PFSK-1 (cell line): Measurements from ENCODE around the gene MICU1.

Experiments
- FOXP2 ChIP-seq: optimal IDR thresholded peaks from 2 replicates; pipeline ENCODE3; 2011; ENCODE audit warnings: borderline replicate concordance, control low read depth, inconsistent platforms; ENCODE audit not compliant: insufficient read depth; ENCODE audit errors: extremely low read length, extremely low read depth
- POLR2AphosphoS5 ChIP-seq: IDR thresholded peaks from 2 replicates; pipeline ENCODE4 v1.6.1; 2012; ENCODE audit warnings: low read depth, mild to moderate bottlenecking, control low read depth, low read length, moderate library complexity
- SIN3A ChIP-seq: IDR thresholded peaks from 2 replicates; pipeline ENCODE4 v1.6.1; 2012; ENCODE audit warnings: mild to moderate bottlenecking, low read length, moderate library complexity, borderline replicate concordance; ENCODE audit not compliant: insufficient read depth
- TAF1 ChIP-seq: IDR thresholded peaks from 2 replicates; pipeline ENCODE4 v1.6.1; 2012; ENCODE audit warnings: low read length, control low read depth, borderline replicate concordance; ENCODE audit not compliant: insufficient read depth
- TF ChIP-seq, protein P1 (sequence below), 2 experiments: IDR thresholded peaks; 2 replicates each; pipeline versions ENCODE4 v1.6.1 to v1.8.0; 2011 to 2012; ENCODE audit warnings: low read depth in 2 of 2, low read length in 2 of 2, control low read depth in 1 of 2, inconsistent platforms in 1 of 2, mild to moderate bottlenecking in 1 of 2, moderate library complexity in 1 of 2; ENCODE audit not compliant: insufficient read depth in 1 of 2

The MICU1 gene

DNA sequence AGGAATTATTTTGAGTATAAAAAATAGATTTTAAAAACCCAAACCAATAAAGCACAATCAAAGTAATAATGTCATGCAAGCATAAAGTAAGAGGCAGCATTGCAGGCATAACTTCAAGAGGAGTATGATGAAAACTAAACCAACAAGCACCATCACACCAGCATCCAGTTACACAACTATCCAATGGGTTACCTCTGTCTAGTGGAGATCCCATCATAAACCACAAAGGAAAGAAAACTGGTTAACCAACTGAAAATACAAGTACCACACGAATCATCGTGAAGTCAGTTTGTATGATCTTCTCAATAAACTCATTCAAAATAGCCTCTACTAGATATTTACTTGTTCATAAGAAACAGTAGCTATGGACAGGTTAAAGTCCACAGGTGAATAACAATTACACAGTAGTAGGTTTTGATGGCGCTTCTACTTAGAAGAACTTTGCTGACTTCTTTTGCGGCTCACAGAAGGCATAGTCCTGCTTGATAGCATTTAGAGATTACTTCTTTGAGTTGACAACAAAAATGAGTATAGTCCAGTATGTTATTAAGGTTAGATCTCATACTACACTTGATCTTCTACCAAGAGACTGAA is 116.6 kb downstream of the MICU1 start:
- TF ChIP-seq SIN3A (no peak), FOXP2 (no peak), POLR2AphosphoS5 (no peak), TAF1 (no peak)
- TF ChIP-seq, protein P1, sequence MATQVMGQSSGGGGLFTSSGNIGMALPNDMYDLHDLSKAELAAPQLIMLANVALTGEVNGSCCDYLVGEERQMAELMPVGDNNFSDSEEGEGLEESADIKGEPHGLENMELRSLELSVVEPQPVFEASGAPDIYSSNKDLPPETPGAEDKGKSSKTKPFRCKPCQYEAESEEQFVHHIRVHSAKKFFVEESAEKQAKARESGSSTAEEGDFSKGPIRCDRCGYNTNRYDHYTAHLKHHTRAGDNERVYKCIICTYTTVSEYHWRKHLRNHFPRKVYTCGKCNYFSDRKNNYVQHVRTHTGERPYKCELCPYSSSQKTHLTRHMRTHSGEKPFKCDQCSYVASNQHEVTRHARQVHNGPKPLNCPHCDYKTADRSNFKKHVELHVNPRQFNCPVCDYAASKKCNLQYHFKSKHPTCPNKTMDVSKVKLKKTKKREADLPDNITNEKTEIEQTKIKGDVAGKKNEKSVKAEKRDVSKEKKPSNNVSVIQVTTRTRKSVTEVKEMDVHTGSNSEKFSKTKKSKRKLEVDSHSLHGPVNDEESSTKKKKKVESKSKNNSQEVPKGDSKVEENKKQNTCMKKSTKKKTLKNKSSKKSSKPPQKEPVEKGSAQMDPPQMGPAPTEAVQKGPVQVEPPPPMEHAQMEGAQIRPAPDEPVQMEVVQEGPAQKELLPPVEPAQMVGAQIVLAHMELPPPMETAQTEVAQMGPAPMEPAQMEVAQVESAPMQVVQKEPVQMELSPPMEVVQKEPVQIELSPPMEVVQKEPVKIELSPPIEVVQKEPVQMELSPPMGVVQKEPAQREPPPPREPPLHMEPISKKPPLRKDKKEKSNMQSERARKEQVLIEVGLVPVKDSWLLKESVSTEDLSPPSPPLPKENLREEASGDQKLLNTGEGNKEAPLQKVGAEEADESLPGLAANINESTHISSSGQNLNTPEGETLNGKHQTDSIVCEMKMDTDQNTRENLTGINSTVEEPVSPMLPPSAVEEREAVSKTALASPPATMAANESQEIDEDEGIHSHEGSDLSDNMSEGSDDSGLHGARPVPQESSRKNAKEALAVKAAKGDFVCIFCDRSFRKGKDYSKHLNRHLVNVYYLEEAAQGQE (IDR thresholded peaks at IDR 0.05; ENCODE audit: insufficient read depth in 1 of 2, low read depth in 2 of 2, low read length in 2 of 2): no peak

DNA sequence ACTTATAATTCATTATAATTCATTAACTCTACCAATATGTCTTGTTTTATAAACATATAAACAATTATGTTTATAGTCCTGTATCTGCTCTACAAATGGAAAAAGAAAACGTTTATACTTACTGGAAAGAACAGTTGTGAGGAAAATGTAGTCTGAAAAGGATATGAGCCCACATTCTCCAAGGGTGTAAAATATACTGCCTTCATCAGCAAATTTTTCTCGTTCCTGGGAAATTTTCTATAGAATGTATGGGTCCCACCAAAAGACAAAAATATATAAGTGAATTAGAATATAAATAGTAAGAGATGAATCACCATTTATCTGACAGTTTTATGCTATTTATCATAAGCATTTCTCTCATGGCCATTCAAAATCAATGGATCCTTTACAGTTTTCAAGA is 117.8 kb downstream of the MICU1 start:
- TF ChIP-seq, protein P1 (IDR thresholded peaks at IDR 0.05; ENCODE audit: insufficient read depth in 1 of 2, low read depth in 2 of 2, low read length in 2 of 2): no peak
- TF ChIP-seq FOXP2: no peak
- TF ChIP-seq POLR2AphosphoS5: no peak
- no peak for TF ChIP-seq SIN3A
- no peak for TF ChIP-seq TAF1

DNA sequence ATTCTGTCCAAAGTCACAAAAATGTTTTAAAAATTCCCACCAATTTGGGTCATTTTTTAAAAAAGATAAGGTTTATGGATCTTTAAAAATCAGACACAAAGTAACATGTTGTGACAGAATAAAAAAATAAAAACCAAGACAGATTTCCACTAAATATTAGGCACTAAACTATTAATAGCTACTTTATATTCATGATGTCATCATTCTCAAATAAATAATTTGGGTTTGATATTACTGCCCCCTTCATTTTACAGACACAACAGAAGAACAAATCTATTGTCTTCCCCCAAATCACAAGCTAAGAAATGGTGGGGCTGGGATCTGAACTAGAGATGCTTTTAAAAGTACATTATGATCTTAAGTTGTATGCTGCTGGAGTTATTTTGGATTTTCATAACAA is 119.4 kb downstream of the MICU1 start:
- no peak for TF ChIP-seq POLR2AphosphoS5
- TF ChIP-seq, protein P1 (IDR thresholded peaks at IDR 0.05; ENCODE audit: insufficient read depth in 1 of 2, low read depth in 2 of 2, low read length in 2 of 2): no peak
- no peak for TF ChIP-seq FOXP2
- no peak for TF ChIP-seq TAF1
- no peak for TF ChIP-seq SIN3A

DNA sequence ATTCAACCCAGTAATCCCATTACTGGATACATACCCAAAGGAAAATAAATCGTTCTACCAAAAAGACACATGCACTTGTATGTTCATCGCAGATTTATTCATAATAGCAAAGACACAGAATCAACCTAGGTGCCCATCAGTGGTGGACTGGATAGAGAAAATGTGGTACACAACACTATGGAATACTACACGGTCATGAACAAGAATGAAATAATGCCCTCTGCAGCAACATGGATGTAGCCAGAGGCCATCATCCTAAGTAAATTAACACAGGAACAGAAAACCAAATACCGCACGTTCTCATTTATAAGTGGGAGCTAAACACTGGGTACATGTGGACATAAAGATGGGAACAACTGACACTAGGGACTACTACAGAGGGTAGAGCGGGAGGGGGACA is 120.4 kb downstream of the MICU1 start:
- no peak for TF ChIP-seq TAF1
- TF ChIP-seq POLR2AphosphoS5: no peak
- no peak for TF ChIP-seq SIN3A
- TF ChIP-seq FOXP2: no peak
- TF ChIP-seq, protein P1 (IDR thresholded peaks at IDR 0.05; ENCODE audit: insufficient read depth in 1 of 2, low read depth in 2 of 2, low read length in 2 of 2): no peak
